PFSK-1 (cell line): ENCODE results near the gene MRTO4.

Experiments
- FOXP2 ChIP-seq: optimal IDR thresholded peaks from 2 replicates; pipeline ENCODE3; 2011; ENCODE audit warnings: borderline replicate concordance, control low read depth, inconsistent platforms; ENCODE audit not compliant: insufficient read depth; ENCODE audit errors: extremely low read length, extremely low read depth
- POLR2AphosphoS5 ChIP-seq: IDR thresholded peaks from 2 replicates; pipeline ENCODE4 v1.6.1; 2012; ENCODE audit warnings: low read depth, mild to moderate bottlenecking, control low read depth, low read length, moderate library complexity
- TAF1 ChIP-seq: IDR thresholded peaks from 2 replicates; pipeline ENCODE4 v1.6.1; 2012; ENCODE audit warnings: low read length, control low read depth, borderline replicate concordance; ENCODE audit not compliant: insufficient read depth
- TF ChIP-seq, protein P1 (sequence below), 2 experiments: IDR thresholded peaks; 2 replicates each; pipeline versions ENCODE4 v1.6.1 to v1.8.0; 2011 to 2012; ENCODE audit warnings: low read depth in 2 of 2, low read length in 2 of 2, control low read depth in 1 of 2, inconsistent platforms in 1 of 2, mild to moderate bottlenecking in 1 of 2, moderate library complexity in 1 of 2; ENCODE audit not compliant: insufficient read depth in 1 of 2

DNA sequence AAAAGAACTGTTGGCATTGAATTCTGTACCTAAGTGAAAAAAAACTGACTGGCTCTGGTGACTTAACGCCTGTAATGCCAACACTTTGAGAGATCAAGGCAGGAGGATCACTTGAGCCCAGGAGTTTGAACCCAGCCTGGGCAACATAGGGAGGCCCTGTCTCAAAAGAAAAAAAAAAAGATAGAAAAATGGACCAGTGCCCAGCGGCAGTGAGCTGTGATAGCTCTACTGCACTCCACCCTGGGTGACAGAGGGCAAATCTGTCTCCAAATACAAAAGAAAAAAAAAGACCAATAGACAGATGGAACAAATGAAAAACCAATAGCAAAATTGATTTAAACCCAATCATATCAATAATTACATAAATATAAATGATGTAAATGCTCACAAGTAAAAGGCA is 37.6 kb downstream of the MRTO4 start:
- no peak for TF ChIP-seq TAF1
- TF ChIP-seq, protein P1, sequence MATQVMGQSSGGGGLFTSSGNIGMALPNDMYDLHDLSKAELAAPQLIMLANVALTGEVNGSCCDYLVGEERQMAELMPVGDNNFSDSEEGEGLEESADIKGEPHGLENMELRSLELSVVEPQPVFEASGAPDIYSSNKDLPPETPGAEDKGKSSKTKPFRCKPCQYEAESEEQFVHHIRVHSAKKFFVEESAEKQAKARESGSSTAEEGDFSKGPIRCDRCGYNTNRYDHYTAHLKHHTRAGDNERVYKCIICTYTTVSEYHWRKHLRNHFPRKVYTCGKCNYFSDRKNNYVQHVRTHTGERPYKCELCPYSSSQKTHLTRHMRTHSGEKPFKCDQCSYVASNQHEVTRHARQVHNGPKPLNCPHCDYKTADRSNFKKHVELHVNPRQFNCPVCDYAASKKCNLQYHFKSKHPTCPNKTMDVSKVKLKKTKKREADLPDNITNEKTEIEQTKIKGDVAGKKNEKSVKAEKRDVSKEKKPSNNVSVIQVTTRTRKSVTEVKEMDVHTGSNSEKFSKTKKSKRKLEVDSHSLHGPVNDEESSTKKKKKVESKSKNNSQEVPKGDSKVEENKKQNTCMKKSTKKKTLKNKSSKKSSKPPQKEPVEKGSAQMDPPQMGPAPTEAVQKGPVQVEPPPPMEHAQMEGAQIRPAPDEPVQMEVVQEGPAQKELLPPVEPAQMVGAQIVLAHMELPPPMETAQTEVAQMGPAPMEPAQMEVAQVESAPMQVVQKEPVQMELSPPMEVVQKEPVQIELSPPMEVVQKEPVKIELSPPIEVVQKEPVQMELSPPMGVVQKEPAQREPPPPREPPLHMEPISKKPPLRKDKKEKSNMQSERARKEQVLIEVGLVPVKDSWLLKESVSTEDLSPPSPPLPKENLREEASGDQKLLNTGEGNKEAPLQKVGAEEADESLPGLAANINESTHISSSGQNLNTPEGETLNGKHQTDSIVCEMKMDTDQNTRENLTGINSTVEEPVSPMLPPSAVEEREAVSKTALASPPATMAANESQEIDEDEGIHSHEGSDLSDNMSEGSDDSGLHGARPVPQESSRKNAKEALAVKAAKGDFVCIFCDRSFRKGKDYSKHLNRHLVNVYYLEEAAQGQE (IDR thresholded peaks at IDR 0.05; ENCODE audit: insufficient read depth in 1 of 2, low read depth in 2 of 2, low read length in 2 of 2), result no peak
- TF ChIP-seq POLR2AphosphoS5, result no peak
- TF ChIP-seq FOXP2, result no peak
